ENCODE results near the gene IFT57.

IFT57 gene

DNA sequence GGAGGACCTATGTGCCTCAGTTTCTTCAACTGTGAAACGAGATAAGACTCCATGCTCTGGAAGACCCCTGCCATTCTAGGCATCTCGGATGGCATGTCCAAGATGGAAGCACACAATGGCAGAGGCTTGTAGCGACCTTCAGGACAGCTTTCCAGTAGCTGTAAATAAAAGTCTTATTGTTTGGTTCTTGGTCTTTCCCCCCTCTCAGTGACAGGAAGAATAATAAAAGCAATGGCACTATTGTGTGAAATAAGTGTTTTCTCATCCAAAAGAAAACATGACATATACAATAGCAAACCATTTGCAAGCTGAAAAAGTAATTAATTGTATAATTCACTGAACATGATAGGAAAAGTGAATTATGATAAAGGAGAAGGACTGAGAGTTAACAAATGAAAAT, 98.9 kb downstream of the IFT57 start:
- DNase-seq = no peak

GRCh38 chr3:108122276-108122675, 99.9 kb downstream of the IFT57 start:
- no peak for DNase-seq

GRCh38 chr3:108119398-108120104, 102.7 kb downstream of the IFT57 start:
- no peak for DNase-seq

GRCh38 chr3:108118038-108118768, 104.0 kb downstream of the IFT57 start:
- peak in 1 of 2 donors; percentile 39 for DNase-seq

- no peak for DNase-seq
Measured at GRCh38 chr3:108117241-108117775, 104.9 kb downstream of the IFT57 start.

GRCh38 chr3:108114423-108115065, 107.7 kb downstream of the IFT57 start:
- no peak for DNase-seq

DNA sequence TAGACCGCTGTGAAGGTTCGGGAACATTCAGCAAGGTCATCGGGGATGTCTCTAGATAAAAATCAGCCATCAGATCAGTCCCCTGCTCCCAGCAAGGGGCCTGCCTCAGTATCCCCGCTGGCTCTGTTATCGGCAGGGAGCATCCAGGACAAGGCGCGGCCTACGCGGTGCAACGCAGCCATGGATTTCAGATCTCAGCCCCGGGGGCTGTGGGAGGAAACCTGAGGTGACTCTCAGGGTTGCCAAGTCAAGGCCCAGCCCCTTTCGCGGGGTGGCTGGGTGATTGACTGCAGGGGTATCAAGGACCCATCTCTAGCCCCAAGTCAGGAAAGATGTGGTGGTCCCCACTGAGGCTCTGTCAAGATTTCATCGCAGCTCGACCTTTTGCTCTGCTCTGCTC, 108.2 kb downstream of the IFT57 start:
- DNase-seq = no peak

GRCh38 chr3:108110934-108111333, 111.3 kb downstream of the IFT57 start:
- DNase-seq = no peak
